CD14-positive monocyte (primary cell): ENCODE results near the gene CCDC134. TPM values are rescaled to one million over a fixed set of nuclear protein-coding genes. Genes with fewer than 3 reads are reported as not detected.

Experiments
- DNase-seq, 3 donors: peaks; one replicate each; pipeline ENCODE4 v3.0.0-alpha.2; 2011 to 2022
- H2AFZ ChIP-seq: 2 replicates; pipeline ENCODE4 v1.6.0; 2012; ENCODE audit warnings: mild to moderate bottlenecking, low read depth, low read length, inconsistent platforms; ENCODE audit not compliant: insufficient read depth, poor library complexity, severe bottlenecking
- H3K27ac ChIP-seq, 2 donors: 1 replicate in 1 of 2; 2 replicates in 1 of 2; pipeline ENCODE4 v1.5.1; 2012 to 2013; ENCODE audit warnings: low read length in 2 of 2, control low read depth in 1 of 2, inconsistent platforms in 1 of 2, low read depth in 1 of 2, mild to moderate bottlenecking in 1 of 2
- H3K27me3 ChIP-seq, 2 donors: one replicate each; pipeline versions ENCODE4 v1.6.0 to v1.6.1; 2011 to 2013; ENCODE audit warnings: low read length in 2 of 2; ENCODE audit not compliant: control insufficient read depth in 2 of 2, insufficient read depth in 2 of 2
- H3K36me3 ChIP-seq, 2 donors: replicated peaks in 1 of 2; 1 replicate in 1 of 2; 2 replicates in 1 of 2; pipeline versions ENCODE4 v1.5.1 to v1.6.1; 2012 to 2013; ENCODE audit warnings: low read length in 2 of 2, control low read depth in 1 of 2, inconsistent platforms in 1 of 2, mild to moderate bottlenecking in 1 of 2; ENCODE audit not compliant: insufficient read depth in 2 of 2, control insufficient read depth in 1 of 2
- H3K4me1 ChIP-seq, 2 donors: 1 replicate in 1 of 2; 2 replicates in 1 of 2; pipeline versions ENCODE4 v1.5.1 to v1.6.1; 2012 to 2013; ENCODE audit warnings: low read length in 2 of 2, control low read depth in 1 of 2, inconsistent platforms in 1 of 2, mild to moderate bottlenecking in 1 of 2, moderate library complexity in 1 of 2; ENCODE audit not compliant: insufficient read depth in 2 of 2, control insufficient read depth in 1 of 2
- H3K4me2 ChIP-seq: replicated peaks from 2 replicates; pipeline ENCODE3; 2012; ENCODE audit warnings: low read length, moderate library complexity, mild to moderate bottlenecking; ENCODE audit not compliant: poor library complexity, severe bottlenecking; ENCODE audit errors: extremely low read depth
- H3K4me3 ChIP-seq, 3 experiments: fragments of 200-600 bp in 1 of 3; sonication (generic) in 1 of 3; replicated peaks in 1 of 3; 1 replicate in 2 of 3; 2 replicates in 1 of 3; pipeline ENCODE4 v1.5.1; 2011 to 2013; ENCODE audit warnings: low read length in 3 of 3, mild to moderate bottlenecking in 3 of 3, control low read depth in 2 of 3, low read depth in 2 of 3, inconsistent platforms in 1 of 3, moderate library complexity in 1 of 3
- H3K79me2 ChIP-seq: 2 replicates; pipeline ENCODE4 v1.6.0; 2012; ENCODE audit warnings: mild to moderate bottlenecking, control low read depth, inconsistent platforms, low read length, moderate library complexity; ENCODE audit not compliant: insufficient read depth
- H3K9ac ChIP-seq: 2 replicates; pipeline ENCODE4 v1.6.0; 2017; ENCODE audit warnings: low read length, mild to moderate bottlenecking; ENCODE audit not compliant: insufficient read depth, poor library complexity, severe bottlenecking
- H3K9me3 ChIP-seq, 2 donors: replicated peaks in 1 of 2; 1 replicate in 1 of 2; 2 replicates in 1 of 2; pipeline versions ENCODE4 v1.5.1 to v1.6.1; 2012 to 2013; ENCODE audit warnings: low read length in 2 of 2, control low read depth in 1 of 2; ENCODE audit not compliant: control insufficient read depth in 1 of 2, insufficient read depth in 1 of 2
- H4K20me1 ChIP-seq: 2 replicates; pipeline ENCODE4 v1.6.0; 2012; ENCODE audit warnings: mild to moderate bottlenecking, low read length, control low read depth, moderate library complexity; ENCODE audit not compliant: insufficient read depth
- H3K27ac Mint-ChIP-seq, 7 donors: one replicate each; pipeline ENCODE4 v1.8.0; 2020; ENCODE audit warnings: mild to moderate bottlenecking in 7 of 7, mixed read lengths in 7 of 7, moderate library complexity in 6 of 7, inconsistent platforms in 2 of 7
- H3K27me3 Mint-ChIP-seq, 3 donors: one replicate each; pipeline ENCODE4 v1.8.0; 2021 to 2022; ENCODE audit warnings: low read depth in 3 of 3, mild to moderate bottlenecking in 3 of 3, mixed read lengths in 3 of 3, moderate library complexity in 3 of 3, inconsistent platforms in 1 of 3
- H3K36me3 Mint-ChIP-seq, 2 donors: one replicate each; pipeline ENCODE4 v1.8.0; 2020; ENCODE audit warnings: mixed read lengths in 2 of 2, inconsistent platforms in 1 of 2, mild to moderate bottlenecking in 1 of 2
- H3K4me1 Mint-ChIP-seq: one replicate; pipeline ENCODE4 v1.8.0; 2020; ENCODE audit warnings: mild to moderate bottlenecking, mixed read lengths
- H3K4me3 Mint-ChIP-seq, 2 donors: one replicate each; pipeline ENCODE4 v1.8.0; 2020; ENCODE audit warnings: mild to moderate bottlenecking in 2 of 2, mixed read lengths in 2 of 2, moderate library complexity in 1 of 2
- H3K9me3 Mint-ChIP-seq, 7 donors: one replicate each; pipeline ENCODE4 v1.8.0; 2020 to 2022; ENCODE audit warnings: mixed read lengths in 7 of 7, mild to moderate bottlenecking in 6 of 7, moderate library complexity in 6 of 7, inconsistent platforms in 2 of 7
- WGBS: methylation state at CpG from one replicate; pipeline ENCODE4 v1.1.5; 2013; ENCODE audit warnings: missing lambda C conversion rate; ENCODE audit not compliant: insufficient coverage; 5-methylcytosine and 5-hydroxymethylcytosine counted together
- intact Hi-C, 2 donors: fragments of 100-400 bp; cut with micrococcal nuclease; formaldehyde crosslinking; loops; one replicate each; pipeline versions ENCODE4 v1.15.0 to v1.15.1; 2023
- polyA plus RNA-seq, 3 donors: library from polyadenylated mRNA; depleted of rRNA in 1 of 3; unstranded in 2 of 3; stranded (reverse) in 1 of 3; fragments of 300-500 nt in 2 of 3; fragments of >200 nt in 1 of 3; fragmentation: Illumina TruSeq in 2 of 3; gene quantifications; 1 replicate in 2 of 3; 2 replicates in 1 of 3; pipeline ENCODE4 v1.2.3, GENCODE V29; 2012 to 2021
- TF ChIP-seq, protein P1 (sequence below): fragments of 200-600 bp; IDR thresholded peaks from one replicate; pipeline ENCODE4 v1.8.0; 2022; ENCODE audit warnings: antibody characterized with exemption, mild to moderate bottlenecking

The CCDC134 gene
- polyA plus RNA-seq, 3 donors, result 2.1 to 5.3 (median 2.4) TPM

GRCh38 chr22:41874090-41874489, 73.6 kb downstream of the CCDC134 start:
- H3K36me3 Mint-ChIP-seq, result peaks cover 73 to 97% of the 10 kb centered on the region in 2 donors
- DNase-seq, result no peak
- no peaks in the 10 kb centered on the region for H3K27me3 ChIP-seq
- no peak overlapping the region for H3K4me3 ChIP-seq
- TF ChIP-seq, protein P1, sequence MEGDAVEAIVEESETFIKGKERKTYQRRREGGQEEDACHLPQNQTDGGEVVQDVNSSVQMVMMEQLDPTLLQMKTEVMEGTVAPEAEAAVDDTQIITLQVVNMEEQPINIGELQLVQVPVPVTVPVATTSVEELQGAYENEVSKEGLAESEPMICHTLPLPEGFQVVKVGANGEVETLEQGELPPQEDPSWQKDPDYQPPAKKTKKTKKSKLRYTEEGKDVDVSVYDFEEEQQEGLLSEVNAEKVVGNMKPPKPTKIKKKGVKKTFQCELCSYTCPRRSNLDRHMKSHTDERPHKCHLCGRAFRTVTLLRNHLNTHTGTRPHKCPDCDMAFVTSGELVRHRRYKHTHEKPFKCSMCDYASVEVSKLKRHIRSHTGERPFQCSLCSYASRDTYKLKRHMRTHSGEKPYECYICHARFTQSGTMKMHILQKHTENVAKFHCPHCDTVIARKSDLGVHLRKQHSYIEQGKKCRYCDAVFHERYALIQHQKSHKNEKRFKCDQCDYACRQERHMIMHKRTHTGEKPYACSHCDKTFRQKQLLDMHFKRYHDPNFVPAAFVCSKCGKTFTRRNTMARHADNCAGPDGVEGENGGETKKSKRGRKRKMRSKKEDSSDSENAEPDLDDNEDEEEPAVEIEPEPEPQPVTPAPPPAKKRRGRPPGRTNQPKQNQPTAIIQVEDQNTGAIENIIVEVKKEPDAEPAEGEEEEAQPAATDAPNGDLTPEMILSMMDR, result no peak
- peaks cover 0 to 2% (median 1%) of the 10 kb centered on the region in 3 donors for H3K27me3 Mint-ChIP-seq
- H3K4me1 Mint-ChIP-seq, result no peaks in the 10 kb centered on the region
- no peak overlapping the region for H3K27ac ChIP-seq
- H3K4me1 ChIP-seq, result no peaks in the 10 kb centered on the region
- H2AFZ ChIP-seq, result no peak overlapping the region
- intact Hi-C loops, result no loop called here
- 100% methylated on average over 1 of the region's 2 CpGs for WGBS
- peaks cover 86 to 99% of the 10 kb centered on the region in 2 donors for H3K36me3 ChIP-seq
- no peaks in the 10 kb centered on the region for H3K79me2 ChIP-seq
- H3K9me3 ChIP-seq, result no peaks in the 10 kb centered on the region
- H3K9ac ChIP-seq, result no peak overlapping the region
- H3K9me3 Mint-ChIP-seq, result peaks cover 0 to 2% (median 0%) of the 10 kb centered on the region in 7 donors
- H3K4me2 ChIP-seq, result no peak overlapping the region
- H4K20me1 ChIP-seq, result no peaks in the 10 kb centered on the region
- no peak overlapping the region for H3K27ac Mint-ChIP-seq
- no peak overlapping the region for H3K4me3 Mint-ChIP-seq

DNA sequence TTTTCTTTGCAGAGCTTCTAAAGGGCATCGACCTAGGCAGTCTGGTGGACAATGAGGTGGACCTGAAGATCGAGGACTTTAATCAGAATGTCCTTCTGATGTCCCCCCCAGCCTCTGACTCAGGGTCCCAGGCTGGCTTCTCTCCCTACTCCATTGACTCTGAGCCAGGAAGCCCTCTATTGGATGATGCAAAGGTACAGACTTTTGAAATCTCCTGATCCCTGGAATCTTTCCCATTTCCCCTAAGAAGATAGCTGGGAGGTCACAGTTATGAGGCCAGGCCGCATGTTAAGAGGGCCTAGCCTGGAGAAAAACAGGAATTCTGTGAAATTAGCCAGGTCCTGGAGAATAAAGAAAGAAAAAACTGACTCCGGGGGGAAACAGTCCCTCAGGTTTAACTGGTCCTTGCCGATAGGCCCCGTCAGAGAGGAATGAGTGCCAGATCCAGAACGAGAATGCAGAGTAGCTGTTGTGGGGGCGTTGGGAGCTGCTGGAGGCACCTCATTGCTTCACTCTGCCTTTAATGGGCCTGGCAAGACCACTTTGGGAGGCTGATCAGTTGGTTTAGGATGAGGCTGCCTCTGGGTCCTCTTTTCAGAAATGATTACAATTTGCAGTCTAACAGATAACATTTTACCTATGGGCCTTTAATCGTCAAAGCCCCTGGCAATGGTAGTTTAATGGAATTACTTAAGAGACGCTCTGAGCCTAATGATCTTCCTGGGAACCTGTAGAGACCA, 75.2 kb downstream of the CCDC134 start:
- H3K27me3 ChIP-seq, result no peaks in the 10 kb centered on the region
- no peaks in the 10 kb centered on the region for H4K20me1 ChIP-seq
- H3K9ac ChIP-seq, result no peak overlapping the region
- TF ChIP-seq, protein P1, result no peak
- peaks cover 88 to 99% of the 10 kb centered on the region in 2 donors for H3K36me3 ChIP-seq
- no peak overlapping the region for H3K4me3 ChIP-seq
- Mint-ChIP-seq H3K36me3 (peaks cover 79 to 97% of the 10 kb centered on the region in 2 donors), H3K4me1 (no peaks in the 10 kb centered on the region), H3K9me3 (peaks cover 0 to 2% (median 0%) of the 10 kb centered on the region in 7 donors), H3K27ac (peak overlapping the region in 3 of 7 donors; percentile 21 to 41 (median 27)), H3K4me3 (no peak overlapping the region), H3K27me3 (peaks cover 0 to 2% (median 0%) of the 10 kb centered on the region in 3 donors)
- intact Hi-C loops, result no loop called here
- H3K4me2 ChIP-seq, result no peak overlapping the region
- no peak for DNase-seq
- H3K27ac ChIP-seq, result no peak overlapping the region
- H3K79me2 ChIP-seq, result no peaks in the 10 kb centered on the region
- no peaks in the 10 kb centered on the region for H3K4me1 ChIP-seq
- H2AFZ ChIP-seq, result no peak overlapping the region
- WGBS, result 96% methylated on average over 8 of the region's 10 CpGs
- H3K9me3 ChIP-seq, result no peaks in the 10 kb centered on the region

Other genes starting within 250 kb of the CCDC134 start
- not detected for gene CSDC2, start 239.7 kb upstream of the CCDC134 start, polyA plus RNA-seq
- 10 to 100 TPM; 15.6 to 32.4 (median 23.5) TPM for gene PMM1, start 210.8 kb upstream of the CCDC134 start, polyA plus RNA-seq
- gene DESI1, start 179.6 kb upstream of the CCDC134 start, polyA plus RNA-seq, result 10 to 100 TPM; 15.8 to 33.7 (median 31.5) TPM
- 100 to 1,000 TPM in 2 of 3 donors, 10 to 100 TPM in 1; 58.6 to 286 (median 267) TPM for gene XRCC6, start 179.4 kb upstream of the CCDC134 start, polyA plus RNA-seq
- gene SNU13, start 111.8 kb upstream of the CCDC134 start, polyA plus RNA-seq, result 100 to 1,000 TPM in 2 of 3 donors, 10 to 100 TPM in 1; 90.0 to 168 (median 168) TPM
- 10 to 100 TPM; 12.3 to 40.0 (median 37.0) TPM for gene MEI1, start 101.2 kb upstream of the CCDC134 start, polyA plus RNA-seq
- 10 to 100 TPM; 22.2 to 25.1 (median 24.5) TPM for gene SREBF2, start 32.4 kb downstream of the CCDC134 start, polyA plus RNA-seq
- not detected for gene SHISA8, start 114.4 kb downstream of the CCDC134 start, polyA plus RNA-seq
- gene TNFRSF13C, start 126.1 kb downstream of the CCDC134 start, polyA plus RNA-seq, result under 1 TPM in 1 of 3 donors, not detected in 2; 0.25 TPM
- gene CENPM, start 146.5 kb downstream of the CCDC134 start, polyA plus RNA-seq, result under 1 TPM in 1 of 3 donors, not detected in 2; 0.20 TPM
- under 1 TPM in 2 of 3 donors, not detected in 1; 0.06 to 0.20 TPM for gene SEPTIN3, start 168.8 kb downstream of the CCDC134 start, polyA plus RNA-seq
- under 1 TPM; 0.48 to 0.83 (median 0.71) TPM for gene WBP2NL, start 198.1 kb downstream of the CCDC134 start, polyA plus RNA-seq